ENCODE measurements around the gene WWP2. TPM values are rescaled to one million over a fixed set of nuclear protein-coding genes. Genes with fewer than 3 reads are reported as not detected.

Gene WWP2
- total and polyA plus RNA-seq, 7 donors = 12.2 to 26.0 (median 19.0) TPM

DNA sequence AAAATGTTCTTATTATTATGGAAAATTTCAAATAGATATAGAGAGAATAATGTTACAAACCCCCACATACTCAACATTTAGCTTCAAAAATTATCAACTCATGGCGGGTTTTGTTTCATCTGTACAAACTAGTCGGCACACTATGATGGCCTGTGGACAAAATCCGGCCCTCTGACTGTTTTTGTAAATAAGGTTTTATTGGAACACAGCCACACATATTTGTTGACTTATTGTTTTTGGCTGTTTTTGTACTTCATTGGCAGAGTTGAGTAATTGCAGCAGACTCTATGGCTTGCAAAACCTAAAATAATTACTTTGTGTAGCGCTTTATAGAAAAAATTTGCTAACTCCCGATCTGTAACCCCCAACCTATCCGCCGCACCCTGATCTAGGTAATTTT is 147.6 kb downstream of the WWP2 start:
- no peak overlapping the region for H3K27ac ChIP-seq
- intact Hi-C loops (cut with DNase I) = no loop called here
- 91 to 97% (median 91%) methylated on average over 7 of the region's 7 CpGs for WGBS, 3 donors

DNA sequence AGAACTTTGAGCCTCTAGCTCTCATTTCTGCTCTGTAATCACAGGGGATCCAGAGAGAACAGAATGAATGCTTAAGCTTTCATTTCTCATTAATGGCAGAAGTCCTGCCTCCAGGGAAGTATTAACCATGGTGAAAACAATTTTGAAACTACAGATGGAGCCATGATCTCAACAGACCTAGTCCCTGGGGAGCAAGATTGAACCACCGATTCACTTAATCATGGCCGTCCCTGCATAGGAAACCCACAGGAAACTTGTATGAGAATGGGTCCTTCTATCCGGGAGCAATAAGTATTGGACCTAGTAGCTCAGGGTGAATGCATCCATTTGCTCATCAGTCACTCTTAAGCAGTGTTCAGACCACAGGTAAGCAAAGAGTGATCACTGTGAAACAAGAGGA is 148.8 kb downstream of the WWP2 start:
- H3K4me1 ChIP-seq = no peaks in the 10 kb centered on the region
- intact Hi-C loops (cut with DNase I) = no loop called here
- peaks cover 0 to 23% of the 10 kb centered on the region in 2 donors for H3K36me3 ChIP-seq (ENCODE audit: insufficient read depth in 1 of 2, low read depth in 1 of 2)
- no peak overlapping the region for H3K27ac ChIP-seq
- TF ChIP-seq, protein P1, sequence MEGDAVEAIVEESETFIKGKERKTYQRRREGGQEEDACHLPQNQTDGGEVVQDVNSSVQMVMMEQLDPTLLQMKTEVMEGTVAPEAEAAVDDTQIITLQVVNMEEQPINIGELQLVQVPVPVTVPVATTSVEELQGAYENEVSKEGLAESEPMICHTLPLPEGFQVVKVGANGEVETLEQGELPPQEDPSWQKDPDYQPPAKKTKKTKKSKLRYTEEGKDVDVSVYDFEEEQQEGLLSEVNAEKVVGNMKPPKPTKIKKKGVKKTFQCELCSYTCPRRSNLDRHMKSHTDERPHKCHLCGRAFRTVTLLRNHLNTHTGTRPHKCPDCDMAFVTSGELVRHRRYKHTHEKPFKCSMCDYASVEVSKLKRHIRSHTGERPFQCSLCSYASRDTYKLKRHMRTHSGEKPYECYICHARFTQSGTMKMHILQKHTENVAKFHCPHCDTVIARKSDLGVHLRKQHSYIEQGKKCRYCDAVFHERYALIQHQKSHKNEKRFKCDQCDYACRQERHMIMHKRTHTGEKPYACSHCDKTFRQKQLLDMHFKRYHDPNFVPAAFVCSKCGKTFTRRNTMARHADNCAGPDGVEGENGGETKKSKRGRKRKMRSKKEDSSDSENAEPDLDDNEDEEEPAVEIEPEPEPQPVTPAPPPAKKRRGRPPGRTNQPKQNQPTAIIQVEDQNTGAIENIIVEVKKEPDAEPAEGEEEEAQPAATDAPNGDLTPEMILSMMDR (IDR thresholded peaks at IDR 0.05) = no peak
- ATAC-seq (peak in 1 of 4 donors; percentile 27), DNase-seq (no peak)
- 48 to 59% (median 55%) methylated on average over 3 of the region's 3 CpGs for WGBS, 3 donors
- no peaks in the 10 kb centered on the region for H3K9me3 ChIP-seq
- H3K27me3 ChIP-seq (ENCODE audit: insufficient read depth in 3 of 3, low read length in 2 of 3) = no peaks in the 10 kb centered on the region
- H3K4me3 ChIP-seq = no peak overlapping the region

More for the DNA sequence above, 147.6 kb downstream of the WWP2 start:
- H3K4me1 ChIP-seq = no peaks in the 10 kb centered on the region
- peaks cover 0 to 23% of the 10 kb centered on the region in 2 donors for H3K36me3 ChIP-seq (ENCODE audit: insufficient read depth in 1 of 2, low read depth in 1 of 2)
- TF ChIP-seq, protein P1 (IDR thresholded peaks at IDR 0.05) = no peak
- ATAC-seq (peak in 1 of 4 donors; percentile 53), DNase-seq (no peak)
- no peaks in the 10 kb centered on the region for H3K9me3 ChIP-seq
- H3K4me3 ChIP-seq = no peak overlapping the region
- H3K27me3 ChIP-seq (ENCODE audit: insufficient read depth in 3 of 3, low read length in 2 of 3) = no peaks in the 10 kb centered on the region

DNA sequence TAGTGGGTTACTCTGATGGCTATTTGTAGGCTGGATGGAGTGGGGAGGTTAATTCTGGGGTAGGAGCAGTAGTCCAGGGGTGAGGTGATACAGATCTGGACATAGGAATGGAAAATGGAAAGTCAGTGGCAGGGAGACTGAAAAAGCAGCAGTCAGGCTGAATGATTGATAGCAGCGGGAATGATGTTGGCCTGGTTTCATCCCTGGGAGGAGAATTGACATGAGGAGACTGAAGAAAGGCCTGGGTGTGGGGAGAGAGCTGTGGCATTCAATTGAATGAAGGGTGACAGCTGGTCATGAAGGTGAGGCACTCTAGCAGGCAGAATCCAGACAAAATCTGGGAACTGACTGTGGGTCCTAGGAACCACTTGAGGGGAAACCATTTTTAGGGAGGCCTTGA is 154.3 kb downstream of the WWP2 start:
- 36 to 63% (median 61%) methylated on average over 1 of the region's 1 CpG for WGBS, 3 donors
- no peak overlapping the region for H3K4me3 ChIP-seq
- H3K27ac ChIP-seq = no peak overlapping the region
- H3K9me3 ChIP-seq = no peaks in the 10 kb centered on the region
- no peaks in the 10 kb centered on the region for H3K27me3 ChIP-seq (ENCODE audit: insufficient read depth in 3 of 3, low read length in 2 of 3)
- ATAC-seq = peak in 3 of 4 donors; percentile 46 to 47 (median 47)
- intact Hi-C loops (cut with DNase I) = no loop called here
- no peak for DNase-seq
- peaks cover 12% of the 10 kb centered on the region for H3K4me1 ChIP-seq
- TF ChIP-seq, protein P1 (IDR thresholded peaks at IDR 0.05) = no peak
- no peaks in the 10 kb centered on the region for H3K36me3 ChIP-seq (ENCODE audit: insufficient read depth in 1 of 2, low read depth in 1 of 2)

DNA sequence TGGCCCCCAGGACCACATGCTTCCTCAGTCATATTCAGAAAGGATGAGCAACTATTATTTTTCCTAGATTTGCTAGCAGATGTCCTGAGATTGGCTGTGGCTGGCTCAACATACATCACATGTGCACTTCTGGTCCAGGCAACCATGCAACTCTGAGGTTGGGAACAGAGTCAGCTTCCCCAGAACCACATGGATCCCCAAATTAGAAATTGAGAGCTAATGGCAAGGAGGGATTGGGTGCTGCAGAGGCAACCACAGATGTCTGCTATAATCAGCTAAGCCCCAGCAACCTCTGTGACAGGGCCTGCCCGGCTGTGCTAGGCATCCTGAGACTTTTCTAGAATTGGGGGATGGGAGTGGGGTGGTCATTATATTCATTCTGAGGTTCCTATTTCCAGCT is 155.2 kb downstream of the WWP2 start:
- DNase-seq (no peak), ATAC-seq (peak in 1 of 4 donors; percentile 6)
- 35 to 74% (median 61%) methylated on average over 1 of the region's 1 CpG for WGBS, 3 donors
- Histone ChIP-seq H3K27ac (no peak overlapping the region), H3K4me3 (no peak overlapping the region), H3K4me1 (peaks cover 12% of the 10 kb centered on the region), H3K27me3 (ENCODE audit: insufficient read depth in 3 of 3, low read length in 2 of 3) (no peaks in the 10 kb centered on the region), H3K36me3 (ENCODE audit: insufficient read depth in 1 of 2, low read depth in 1 of 2) (no peaks in the 10 kb centered on the region), H3K9me3 (no peaks in the 10 kb centered on the region)
- TF ChIP-seq, protein P1 (IDR thresholded peaks at IDR 0.05) = no peak
- intact Hi-C loops (cut with DNase I) = no loop called here

DNA sequence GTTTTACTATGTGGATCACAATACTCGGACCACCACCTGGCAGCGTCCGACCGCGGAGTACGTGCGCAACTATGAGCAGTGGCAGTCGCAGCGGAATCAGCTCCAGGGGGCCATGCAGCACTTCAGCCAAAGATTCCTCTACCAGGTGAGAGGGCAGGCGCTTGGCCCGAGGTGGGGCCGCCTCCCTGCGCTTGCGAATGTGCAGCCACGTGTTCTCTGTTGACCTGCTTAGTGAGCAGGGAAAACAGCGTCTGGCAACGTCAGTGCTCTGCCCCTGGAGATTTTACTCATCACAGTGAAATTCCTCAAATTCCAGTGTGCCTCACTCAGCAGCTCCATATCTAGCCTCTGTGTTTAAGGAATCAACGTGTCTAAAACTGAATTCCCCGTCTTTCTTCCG is 155.6 kb downstream of the WWP2 start:
- peak; percentile 63 to 78 for DNase-seq
- Histone ChIP-seq H3K4me3 (no peak overlapping the region), H3K36me3 (ENCODE audit: insufficient read depth in 1 of 2, low read depth in 1 of 2) (no peaks in the 10 kb centered on the region), H3K27ac (peak overlapping the region; percentile 53), H3K27me3 (ENCODE audit: insufficient read depth in 3 of 3, low read length in 2 of 3) (no peaks in the 10 kb centered on the region), H3K4me1 (peaks cover 12% of the 10 kb centered on the region), H3K9me3 (no peaks in the 10 kb centered on the region)
- 59 to 70% (median 60%) methylated on average over 20 of the region's 20 CpGs for WGBS, 3 donors
- peak in 3 of 4 donors; percentile 30 to 71 (median 64) for ATAC-seq
- intact Hi-C loops (cut with DNase I) = no loop called here
- TF ChIP-seq, protein P1 (IDR thresholded peaks at IDR 0.05) = no peak

All from psoas muscle (tissue), 8 donors.